Hepatocyte (in vitro differentiated cells): ENCODE results near the gene PNPT1.

Source experiments
- CTCF ChIP-seq: fragments of 200-600 bp; sonication (generic); IDR thresholded peaks from 2 replicates; pipeline ENCODE4 v1.5.1; 2016; ENCODE audit warnings: antibody characterized with exemption, mild to moderate bottlenecking; ENCODE audit not compliant: poor library complexity
- EZH2 ChIP-seq: fragments of 200-600 bp; sonication (generic); IDR thresholded peaks from 2 replicates; pipeline ENCODE4 v1.6.1; 2016; ENCODE audit warnings: antibody characterized with exemption, mild to moderate bottlenecking, borderline replicate concordance

GRCh38 chr2:55616551-55617174 is 77.0 kb downstream of the PNPT1 start:
- no peak for TF ChIP-seq CTCF
- no peak for TF ChIP-seq EZH2
